Measurements from ENCODE around the gene FAM156A. TPM values are rescaled to one million over a fixed set of nuclear protein-coding genes. Genes with fewer than 3 reads are reported as not detected.

FAM156A gene
- polyA plus RNA-seq, 1 of the 3 experiments (the other 2 are of a cell fraction), result 47.2 TPM

DNA sequence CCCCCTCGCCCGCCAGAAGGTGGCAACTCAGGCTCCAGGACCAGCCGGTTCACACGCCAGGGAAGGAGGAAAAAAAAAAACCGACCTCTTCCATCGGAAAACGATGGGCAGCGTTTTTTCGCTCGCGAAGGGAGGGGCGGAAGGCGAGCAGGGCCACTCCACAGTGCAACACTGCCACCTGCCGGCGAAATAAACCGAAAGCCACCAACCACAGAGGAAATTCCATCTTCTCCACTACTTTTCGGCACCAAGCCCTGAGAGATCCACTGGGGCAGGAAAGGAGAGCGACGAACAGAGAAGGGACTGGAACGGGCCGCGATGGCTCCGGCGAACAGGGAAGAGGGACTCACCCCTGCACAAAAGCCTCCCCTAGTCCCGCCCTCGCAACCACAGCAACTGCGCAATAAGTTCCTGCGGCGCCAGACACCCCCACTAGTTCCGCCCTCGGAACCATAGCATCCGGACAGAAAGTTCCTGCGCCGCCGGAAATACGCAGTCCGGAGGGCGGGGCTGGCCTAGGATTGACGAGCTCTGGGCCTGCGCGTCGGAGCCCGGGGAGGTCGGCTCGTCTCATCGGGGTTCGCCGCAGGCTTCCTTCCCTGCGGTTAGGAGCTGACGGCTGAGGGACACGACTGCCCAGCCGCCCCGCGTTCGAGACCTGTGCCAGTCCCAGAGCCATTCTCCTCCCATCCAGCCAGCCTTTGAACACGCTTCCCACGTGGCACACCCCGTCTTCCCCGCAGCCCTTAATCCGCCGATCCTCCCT lies 23.4 kb downstream of the FAM156A start:
- Histone ChIP-seq H2AFZ (ENCODE audit: low read depth) (peak overlapping the region; percentile 97), H3K9me2 (no peaks in the 10 kb centered on the region), H3K27me3 (ENCODE audit: insufficient read depth) (no peaks in the 10 kb centered on the region), H4K20me1 (ENCODE audit: insufficient read depth) (no peaks in the 10 kb centered on the region), H3F3A (replicated peaks; ENCODE audit: insufficient read depth) (no peaks in the 10 kb centered on the region), H3K9ac (peak overlapping the region; percentile 91), H3K4me1 (ENCODE audit: control insufficient read depth in 1 of 2, insufficient read depth in 2 of 2, low read depth in 1 of 2, low read length in 1 of 2) (peaks cover 0 to 9% of the 10 kb centered on the region in 2 experiments; a peak in 2 of 4 replicates), H3K4me3 (ENCODE audit: low read depth in 2 of 2, low read length in 1 of 2) (peak overlapping the region; percentile 88 to 95), H3K4me2 (peak overlapping the region; percentile 90), H3K79me2 (ENCODE audit: insufficient read depth) (no peaks in the 10 kb centered on the region), H3K9me3 (no peaks in the 10 kb centered on the region), H3K36me3 (replicated peaks in 1 of 2; ENCODE audit: control insufficient read depth in 1 of 2, insufficient read depth in 2 of 2, low read length in 1 of 2) (no peaks in the 10 kb centered on the region), H3K27ac (ENCODE audit: low read depth in 2 of 2, low read length in 1 of 2) (peak overlapping the region; percentile 98 to 99)
- WGBS (ENCODE audit: low lambda C conversion rate), result under 1% methylated on average over 33 of the region's 61 CpGs
- DNase-seq, result peak; percentile 92
- ChIA-PET POLR2A (no interaction called here), CTCF (interaction anchor here (0.6 kb wide), 1 partner anchor 11 kb away, joined by 3 read pairs; no protein-coding TSS in a partner anchor)
- peak; percentile 43; the same call in 1 of the 2 replicates for TF ChIP-seq MEF2A (IDR thresholded peaks at IDR 0.05; ENCODE audit: borderline replicate concordance, low read depth)
- TF ChIP-seq YY1 (IDR thresholded peaks at IDR 0.05; ENCODE audit: low read depth), result peak; percentile 47
- peak; percentile 47; the same call in 1 of the 2 replicates for TF ChIP-seq TAF1 (IDR thresholded peaks at IDR 0.05; ENCODE audit: borderline replicate concordance, low read depth, low read length)
- peak; percentile 52; the same call in 1 of the 2 replicates for TF ChIP-seq JUND (IDR thresholded peaks at IDR 0.05)
- 0 out of 2 replicates have a peak, but pooled peaks have one; percentile 44 for TF ChIP-seq FOXM1 (IDR thresholded peaks at IDR 0.05; ENCODE audit: low read depth)
- TF ChIP-seq RAD21 (IDR thresholded peaks at IDR 0.05; ENCODE audit: low read length), result peak; percentile 95
- TF ChIP-seq, protein P1, sequence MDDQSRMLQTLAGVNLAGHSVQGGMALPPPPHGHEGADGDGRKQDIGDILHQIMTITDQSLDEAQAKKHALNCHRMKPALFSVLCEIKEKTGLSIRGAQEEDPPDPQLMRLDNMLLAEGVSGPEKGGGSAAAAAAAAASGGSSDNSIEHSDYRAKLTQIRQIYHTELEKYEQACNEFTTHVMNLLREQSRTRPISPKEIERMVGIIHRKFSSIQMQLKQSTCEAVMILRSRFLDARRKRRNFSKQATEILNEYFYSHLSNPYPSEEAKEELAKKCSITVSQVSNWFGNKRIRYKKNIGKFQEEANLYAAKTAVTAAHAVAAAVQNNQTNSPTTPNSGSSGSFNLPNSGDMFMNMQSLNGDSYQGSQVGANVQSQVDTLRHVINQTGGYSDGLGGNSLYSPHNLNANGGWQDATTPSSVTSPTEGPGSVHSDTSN (IDR thresholded peaks at IDR 0.05), result peak; percentile 57
- TF ChIP-seq, protein P2, sequence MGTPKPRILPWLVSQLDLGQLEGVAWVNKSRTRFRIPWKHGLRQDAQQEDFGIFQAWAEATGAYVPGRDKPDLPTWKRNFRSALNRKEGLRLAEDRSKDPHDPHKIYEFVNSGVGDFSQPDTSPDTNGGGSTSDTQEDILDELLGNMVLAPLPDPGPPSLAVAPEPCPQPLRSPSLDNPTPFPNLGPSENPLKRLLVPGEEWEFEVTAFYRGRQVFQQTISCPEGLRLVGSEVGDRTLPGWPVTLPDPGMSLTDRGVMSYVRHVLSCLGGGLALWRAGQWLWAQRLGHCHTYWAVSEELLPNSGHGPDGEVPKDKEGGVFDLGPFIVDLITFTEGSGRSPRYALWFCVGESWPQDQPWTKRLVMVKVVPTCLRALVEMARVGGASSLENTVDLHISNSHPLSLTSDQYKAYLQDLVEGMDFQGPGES (IDR thresholded peaks at IDR 0.05; ENCODE audit: low read depth, low read length), result no peak
- TF ChIP-seq, protein P3, sequence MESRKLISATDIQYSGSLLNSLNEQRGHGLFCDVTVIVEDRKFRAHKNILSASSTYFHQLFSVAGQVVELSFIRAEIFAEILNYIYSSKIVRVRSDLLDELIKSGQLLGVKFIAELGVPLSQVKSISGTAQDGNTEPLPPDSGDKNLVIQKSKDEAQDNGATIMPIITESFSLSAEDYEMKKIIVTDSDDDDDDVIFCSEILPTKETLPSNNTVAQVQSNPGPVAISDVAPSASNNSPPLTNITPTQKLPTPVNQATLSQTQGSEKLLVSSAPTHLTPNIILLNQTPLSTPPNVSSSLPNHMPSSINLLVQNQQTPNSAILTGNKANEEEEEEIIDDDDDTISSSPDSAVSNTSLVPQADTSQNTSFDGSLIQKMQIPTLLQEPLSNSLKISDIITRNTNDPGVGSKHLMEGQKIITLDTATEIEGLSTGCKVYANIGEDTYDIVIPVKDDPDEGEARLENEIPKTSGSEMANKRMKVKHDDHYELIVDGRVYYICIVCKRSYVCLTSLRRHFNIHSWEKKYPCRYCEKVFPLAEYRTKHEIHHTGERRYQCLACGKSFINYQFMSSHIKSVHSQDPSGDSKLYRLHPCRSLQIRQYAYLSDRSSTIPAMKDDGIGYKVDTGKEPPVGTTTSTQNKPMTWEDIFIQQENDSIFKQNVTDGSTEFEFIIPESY (IDR thresholded peaks at IDR 0.05; ENCODE audit: borderline replicate concordance, low read depth), result peak; percentile 91
- TF ChIP-seq GABPA (IDR thresholded peaks at IDR 0.05; ENCODE audit: low read depth), result peak; percentile 90
- no peak for TF ChIP-seq TEAD4 (IDR thresholded peaks at IDR 0.05; ENCODE audit: borderline replicate concordance, insufficient read depth)
- TF ChIP-seq POLR2AphosphoS5 (IDR thresholded peaks at IDR 0.05; ENCODE audit: low read depth, low read length), result peak; percentile 84
- TF ChIP-seq EP300 (IDR thresholded peaks at IDR 0.05; ENCODE audit: borderline replicate concordance in 1 of 2, low read depth in 1 of 2, low read length in 1 of 2), result peak; percentile 54 to 75
- peak; percentile 67; the same call in 1 of the 2 replicates for TF ChIP-seq RFX5 (IDR thresholded peaks at IDR 0.05; ENCODE audit: low read length)
- peak; percentile 72; the same call in 1 of the 2 replicates for TF ChIP-seq SIN3A (IDR thresholded peaks at IDR 0.05; ENCODE audit: borderline replicate concordance, low read depth, low read length)
- TF ChIP-seq, protein P4, sequence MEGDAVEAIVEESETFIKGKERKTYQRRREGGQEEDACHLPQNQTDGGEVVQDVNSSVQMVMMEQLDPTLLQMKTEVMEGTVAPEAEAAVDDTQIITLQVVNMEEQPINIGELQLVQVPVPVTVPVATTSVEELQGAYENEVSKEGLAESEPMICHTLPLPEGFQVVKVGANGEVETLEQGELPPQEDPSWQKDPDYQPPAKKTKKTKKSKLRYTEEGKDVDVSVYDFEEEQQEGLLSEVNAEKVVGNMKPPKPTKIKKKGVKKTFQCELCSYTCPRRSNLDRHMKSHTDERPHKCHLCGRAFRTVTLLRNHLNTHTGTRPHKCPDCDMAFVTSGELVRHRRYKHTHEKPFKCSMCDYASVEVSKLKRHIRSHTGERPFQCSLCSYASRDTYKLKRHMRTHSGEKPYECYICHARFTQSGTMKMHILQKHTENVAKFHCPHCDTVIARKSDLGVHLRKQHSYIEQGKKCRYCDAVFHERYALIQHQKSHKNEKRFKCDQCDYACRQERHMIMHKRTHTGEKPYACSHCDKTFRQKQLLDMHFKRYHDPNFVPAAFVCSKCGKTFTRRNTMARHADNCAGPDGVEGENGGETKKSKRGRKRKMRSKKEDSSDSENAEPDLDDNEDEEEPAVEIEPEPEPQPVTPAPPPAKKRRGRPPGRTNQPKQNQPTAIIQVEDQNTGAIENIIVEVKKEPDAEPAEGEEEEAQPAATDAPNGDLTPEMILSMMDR (IDR thresholded peaks at IDR 0.05), result peak; percentile 97
- peak; percentile 34; the same call in 1 of the 2 replicates for TF ChIP-seq NFIC (IDR thresholded peaks at IDR 0.05; ENCODE audit: borderline replicate concordance)
- peak; percentile 10; the same call in 1 of the 2 replicates for TF ChIP-seq FOSL2 (IDR thresholded peaks at IDR 0.05; ENCODE audit: borderline replicate concordance, low read depth)
- peak; percentile 80 for TF ChIP-seq RXRA (IDR thresholded peaks at IDR 0.05; ENCODE audit: borderline replicate concordance, low read depth)
- 0 out of 2 replicates have a peak, but pooled peaks have one; percentile 55 for TF ChIP-seq FOXJ3 (CRISPR knock-in tag; IDR thresholded peaks at IDR 0.05)
- TF ChIP-seq, protein P5, sequence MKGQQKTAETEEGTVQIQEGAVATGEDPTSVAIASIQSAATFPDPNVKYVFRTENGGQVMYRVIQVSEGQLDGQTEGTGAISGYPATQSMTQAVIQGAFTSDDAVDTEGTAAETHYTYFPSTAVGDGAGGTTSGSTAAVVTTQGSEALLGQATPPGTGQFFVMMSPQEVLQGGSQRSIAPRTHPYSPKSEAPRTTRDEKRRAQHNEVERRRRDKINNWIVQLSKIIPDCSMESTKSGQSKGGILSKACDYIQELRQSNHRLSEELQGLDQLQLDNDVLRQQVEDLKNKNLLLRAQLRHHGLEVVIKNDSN (IDR thresholded peaks at IDR 0.05; ENCODE audit: borderline replicate concordance, low read depth), result no peak
- TF ChIP-seq CHD2 (IDR thresholded peaks at IDR 0.05; ENCODE audit: low read length, partially characterized antibody), result peak; percentile 53
- TF ChIP-seq NRF1 (IDR thresholded peaks at IDR 0.05; ENCODE audit: low read depth, low read length), result peak; percentile 80
- TF ChIP-seq EZH2phosphoT487 (IDR thresholded peaks at IDR 0.05; ENCODE audit: borderline replicate concordance, low read depth), result no peak
- TF ChIP-seq, protein P6, sequence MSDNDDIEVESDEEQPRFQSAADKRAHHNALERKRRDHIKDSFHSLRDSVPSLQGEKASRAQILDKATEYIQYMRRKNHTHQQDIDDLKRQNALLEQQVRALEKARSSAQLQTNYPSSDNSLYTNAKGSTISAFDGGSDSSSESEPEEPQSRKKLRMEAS (IDR thresholded peaks at IDR 0.05; ENCODE audit: low read depth), result 0 out of 2 replicates have a peak, but pooled peaks have one; percentile 65
- no peak for TF ChIP-seq GATA2 (CRISPR knock-in tag; IDR thresholded peaks at IDR 0.05)

Measured in SK-N-SH (cell line).